Activated B cell treated with CpG ODN at 0.5 μM for 24 hours (primary cell): ENCODE measurements around the gene HS3ST6. TPM values are rescaled to one million over a fixed set of nuclear protein-coding genes. Genes with fewer than 3 reads are reported as not detected.
"Not testable (repeated sequence)": the region's sequence is repeated elsewhere in the genome, so short reads cannot be mapped to it uniquely, and the experiment has no call there.

Experiments used
- ATAC-seq: fragments of 200-7000 bp; cut with Tn5 transposase; one replicate; pipeline ENCODE4 v1.10.0; 2021; ENCODE audit warnings: low read depth, mild to moderate bottlenecking, moderate library complexity
- CTCF ChIA-PET: fragments of 350-600 bp; sonication (Branson Sonifier 250); formaldehyde crosslinking; loops from one replicate; lab custom pipeline; 2021; ENCODE audit warnings: antibody characterized with exemption; lab: Charles Lee
- POLR2A ChIA-PET: fragments of 350-600 bp; sonication (Branson Sonifier 250); formaldehyde crosslinking; loops from one replicate; lab custom pipeline; 2021; ENCODE audit warnings: antibody characterized with exemption; lab: Charles Lee
- DNase-seq: peaks from one replicate; pipeline ENCODE4 v3.0.0; 2022
- H3K27ac Mint-ChIP-seq: one replicate; pipeline ENCODE4 v1.8.0; 2020; ENCODE audit warnings: mixed read lengths
- H3K27me3 Mint-ChIP-seq: one replicate; pipeline ENCODE4 v1.8.0; 2021; ENCODE audit warnings: mixed read lengths
- H3K36me3 Mint-ChIP-seq: one replicate; pipeline ENCODE4 v1.8.0; 2021; ENCODE audit warnings: low read depth, mixed read lengths
- H3K4me1 Mint-ChIP-seq: one replicate; pipeline ENCODE4 v1.8.0; 2021; ENCODE audit warnings: mixed read lengths
- H3K4me3 Mint-ChIP-seq: one replicate; pipeline ENCODE4 v1.8.0; 2020; ENCODE audit warnings: mild to moderate bottlenecking, mixed read lengths
- H3K9me3 Mint-ChIP-seq: one replicate; pipeline ENCODE4 v1.8.0; 2020; ENCODE audit warnings: mixed read lengths
- intact Hi-C: fragments of 100-400 bp; cut with micrococcal nuclease; formaldehyde crosslinking; loops from one replicate; pipeline ENCODE4 v1.15.1; 2024
- total RNA-seq: library from RNA; stranded (reverse); gene quantifications from 2 replicates; pipeline ENCODE4 v1.2.3, GENCODE V29; 2022
- TF ChIP-seq, protein P1 (sequence below): fragments of 200-600 bp; IDR thresholded peaks from one replicate; pipeline ENCODE4 v1.8.0; 2022; ENCODE audit warnings: antibody characterized with exemption, mild to moderate bottlenecking

Gene HS3ST6
- total RNA-seq, 1 donor from 2014 or later = not detected

DNA sequence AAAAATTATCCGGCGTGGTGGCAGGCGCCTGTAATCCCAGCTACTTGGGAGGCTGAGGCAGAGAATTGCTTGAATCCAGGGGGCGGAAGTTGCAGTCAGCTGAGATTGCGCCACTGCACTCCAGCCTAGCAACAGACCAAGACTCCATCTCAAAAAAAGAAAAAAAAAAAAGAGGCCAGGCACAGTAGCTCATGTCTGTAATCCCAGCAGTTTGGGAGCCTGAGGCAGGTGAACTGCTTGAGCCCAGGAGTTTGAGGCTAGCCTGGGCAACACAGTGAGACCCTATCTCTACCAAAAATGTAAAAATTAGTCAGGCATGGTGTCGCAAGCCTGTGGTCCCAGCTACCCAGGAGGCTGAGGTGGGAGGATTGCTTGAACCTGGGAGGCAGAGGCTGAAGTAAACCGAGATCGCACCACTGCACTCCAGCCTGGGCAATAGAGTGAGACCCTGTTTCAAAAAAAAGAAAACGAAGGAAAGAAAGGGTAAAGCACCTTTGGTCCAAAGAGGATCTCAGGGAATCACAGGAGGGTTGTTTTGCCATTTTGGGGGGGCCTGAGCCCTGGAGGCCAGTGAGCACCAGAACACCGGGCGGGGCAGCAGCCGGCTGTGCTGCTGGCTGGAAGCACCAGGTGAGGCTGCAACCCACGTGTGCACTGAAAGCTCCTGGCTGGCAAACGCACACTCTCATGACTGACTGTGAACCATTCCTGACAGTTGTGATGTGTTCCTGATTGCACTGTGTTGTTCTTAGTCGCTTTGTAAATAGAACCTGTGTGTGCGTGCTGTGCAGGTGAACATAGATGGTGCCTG is 18.4 kb downstream of the HS3ST6 start:
- Mint-ChIP-seq H3K36me3 (no peaks in the 10 kb centered on the region), H3K4me3 (no peak overlapping the region), H3K9me3 (no peaks in the 10 kb centered on the region), H3K27ac (no peak overlapping the region), H3K4me1 (no peaks in the 10 kb centered on the region), H3K27me3 (peaks cover 9% of the 10 kb centered on the region)
- TF ChIP-seq, protein P1, sequence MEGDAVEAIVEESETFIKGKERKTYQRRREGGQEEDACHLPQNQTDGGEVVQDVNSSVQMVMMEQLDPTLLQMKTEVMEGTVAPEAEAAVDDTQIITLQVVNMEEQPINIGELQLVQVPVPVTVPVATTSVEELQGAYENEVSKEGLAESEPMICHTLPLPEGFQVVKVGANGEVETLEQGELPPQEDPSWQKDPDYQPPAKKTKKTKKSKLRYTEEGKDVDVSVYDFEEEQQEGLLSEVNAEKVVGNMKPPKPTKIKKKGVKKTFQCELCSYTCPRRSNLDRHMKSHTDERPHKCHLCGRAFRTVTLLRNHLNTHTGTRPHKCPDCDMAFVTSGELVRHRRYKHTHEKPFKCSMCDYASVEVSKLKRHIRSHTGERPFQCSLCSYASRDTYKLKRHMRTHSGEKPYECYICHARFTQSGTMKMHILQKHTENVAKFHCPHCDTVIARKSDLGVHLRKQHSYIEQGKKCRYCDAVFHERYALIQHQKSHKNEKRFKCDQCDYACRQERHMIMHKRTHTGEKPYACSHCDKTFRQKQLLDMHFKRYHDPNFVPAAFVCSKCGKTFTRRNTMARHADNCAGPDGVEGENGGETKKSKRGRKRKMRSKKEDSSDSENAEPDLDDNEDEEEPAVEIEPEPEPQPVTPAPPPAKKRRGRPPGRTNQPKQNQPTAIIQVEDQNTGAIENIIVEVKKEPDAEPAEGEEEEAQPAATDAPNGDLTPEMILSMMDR = no peak
- ATAC-seq (no peak), DNase-seq (no peak)
- ChIA-PET CTCF (no interaction called here), POLR2A (no interaction called here)
- intact Hi-C loops = no loop called here

- H3K4me3 Mint-ChIP-seq, CTCF ChIA-PET, DNase-seq, H3K4me1 Mint-ChIP-seq, ATAC-seq, POLR2A ChIA-PET, H3K36me3 Mint-ChIP-seq, H3K27ac Mint-ChIP-seq, H3K9me3 Mint-ChIP-seq, H3K27me3 Mint-ChIP-seq, intact Hi-C loops: not testable (repeated sequence)
These were observed 20.5 kb downstream of the HS3ST6 start for GRCh38 chr16:1897692-1898091.

GRCh38 chr16:1895949-1896675 is 22.1 kb downstream of the HS3ST6 start:
- no peaks in the 10 kb centered on the region for H3K9me3 Mint-ChIP-seq
- H3K27me3 Mint-ChIP-seq = peaks cover 5% of the 10 kb centered on the region
- H3K4me3 Mint-ChIP-seq = no peak overlapping the region
- POLR2A ChIA-PET = no interaction called here
- CTCF ChIA-PET = no interaction called here
- TF ChIP-seq, protein P1 = no peak
- no peak for DNase-seq
- H3K27ac Mint-ChIP-seq = no peak overlapping the region
- intact Hi-C loops = no loop called here
- H3K4me1 Mint-ChIP-seq = no peaks in the 10 kb centered on the region
- no peaks in the 10 kb centered on the region for H3K36me3 Mint-ChIP-seq
- no peak for ATAC-seq

DNA sequence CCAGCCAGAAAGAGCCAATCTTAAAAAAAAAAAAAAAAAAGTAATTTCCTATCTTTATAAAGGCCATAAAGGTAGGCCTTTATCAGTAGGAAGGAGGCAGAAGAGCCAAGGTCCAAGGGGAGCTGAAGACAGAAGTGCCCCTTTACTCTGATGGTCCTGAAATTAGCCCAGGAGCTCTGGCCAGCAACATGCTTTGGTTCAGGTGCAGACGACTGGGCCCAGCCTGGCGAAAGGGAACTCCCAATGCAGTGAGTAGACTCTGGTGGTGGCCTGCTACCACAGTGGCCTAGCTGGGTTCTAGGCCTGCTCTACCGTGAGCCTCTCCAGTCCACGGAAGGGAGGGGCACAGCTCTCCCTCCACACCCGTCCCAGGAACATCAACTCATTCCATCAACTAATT is 23.1 kb downstream of the HS3ST6 start:
- POLR2A ChIA-PET = no interaction called here
- H3K4me1 Mint-ChIP-seq = no peaks in the 10 kb centered on the region
- DNase-seq = no peak
- TF ChIP-seq, protein P1 = no peak
- H3K4me3 Mint-ChIP-seq = no peak overlapping the region
- peaks cover 11% of the 10 kb centered on the region for H3K27me3 Mint-ChIP-seq
- intact Hi-C loops = no loop called here
- no peak overlapping the region for H3K27ac Mint-ChIP-seq
- no peaks in the 10 kb centered on the region for H3K36me3 Mint-ChIP-seq
- CTCF ChIA-PET = interaction anchor here (0.6 kb wide), 1 partner anchor 487 kb away, joined by 3 read pairs; no protein-coding TSS in a partner anchor
- no peak for ATAC-seq
- H3K9me3 Mint-ChIP-seq = no peaks in the 10 kb centered on the region

- H3K27ac Mint-ChIP-seq = no peak overlapping the region
- ATAC-seq (no peak), DNase-seq (no peak)
- H3K27me3 Mint-ChIP-seq = peaks cover 12% of the 10 kb centered on the region
- CTCF ChIA-PET = no interaction called here
- no peak overlapping the region for H3K4me3 Mint-ChIP-seq
- POLR2A ChIA-PET = no interaction called here
- no peaks in the 10 kb centered on the region for H3K9me3 Mint-ChIP-seq
- no peaks in the 10 kb centered on the region for H3K36me3 Mint-ChIP-seq
- intact Hi-C loops = no loop called here
- TF ChIP-seq, protein P1 = no peak
- H3K4me1 Mint-ChIP-seq = no peaks in the 10 kb centered on the region
These were observed 27.5 kb downstream of the HS3ST6 start for GRCh38 chr16:1890708-1891050.
